Measurements from ENCODE around the gene ABAT. TPM values are rescaled to one million over a fixed set of nuclear protein-coding genes. Genes with fewer than 3 reads are reported as not detected.

The ABAT gene
- total RNA-seq, 4 donors from 2014 or later = 2.0 to 8.5 (median 5.9) TPM

DNA sequence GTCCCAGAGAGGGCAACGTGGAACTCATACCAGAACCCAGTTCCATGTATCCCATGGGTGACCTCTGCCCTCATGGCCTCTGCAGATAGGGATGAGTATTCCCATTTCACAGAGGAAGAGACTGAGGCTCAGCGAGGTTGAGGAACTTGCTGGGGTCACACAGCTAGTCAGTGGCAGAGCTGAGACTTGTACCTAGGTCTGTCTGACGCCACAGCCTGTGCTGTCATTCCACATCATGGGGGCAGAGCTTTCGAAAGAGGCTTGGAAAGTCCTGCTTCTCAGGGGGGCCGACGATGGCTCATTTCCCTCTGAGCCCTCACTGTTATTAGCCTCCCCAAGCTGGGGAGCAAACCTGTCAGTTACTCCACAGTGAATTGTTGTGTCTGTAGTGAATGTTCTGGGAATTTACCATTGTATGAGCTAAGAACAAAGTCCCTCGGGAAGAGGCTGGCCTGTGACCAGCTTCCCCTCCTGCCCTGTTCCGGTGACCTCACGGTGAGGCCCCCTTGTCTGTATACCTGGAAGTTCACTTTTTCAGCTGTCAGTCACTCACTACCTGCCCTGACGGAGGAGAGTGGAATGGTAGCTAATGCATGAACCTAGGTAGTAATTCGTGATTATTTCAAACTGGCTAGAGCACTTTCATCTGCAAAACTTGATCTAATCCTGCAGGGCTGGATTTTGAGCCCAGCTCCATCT is 44.0 kb upstream of the ABAT start:
- Histone ChIP-seq H3K36me3 (peaks cover 94% of the 10 kb centered on the region), H3K27me3 (no peaks in the 10 kb centered on the region), H3K27ac (no peak overlapping the region), H3K4me3 (no peak overlapping the region), H3K4me1 (no peaks in the 10 kb centered on the region), H3K9me3 (no peaks in the 10 kb centered on the region)
- WGBS = 81% methylated on average over 9 of the region's 11 CpGs
- no peak for DNase-seq (ENCODE audit: low spot score in 2 of 2)
- TF ChIP-seq CTCF (IDR thresholded peaks at IDR 0.05) (no peak), POLR2AphosphoS5 (IDR thresholded peaks at IDR 0.05) (no peak), EP300 (IDR thresholded peaks at IDR 0.05) (no peak), POLR2A (IDR thresholded peaks at IDR 0.05) (no peak)

DNA sequence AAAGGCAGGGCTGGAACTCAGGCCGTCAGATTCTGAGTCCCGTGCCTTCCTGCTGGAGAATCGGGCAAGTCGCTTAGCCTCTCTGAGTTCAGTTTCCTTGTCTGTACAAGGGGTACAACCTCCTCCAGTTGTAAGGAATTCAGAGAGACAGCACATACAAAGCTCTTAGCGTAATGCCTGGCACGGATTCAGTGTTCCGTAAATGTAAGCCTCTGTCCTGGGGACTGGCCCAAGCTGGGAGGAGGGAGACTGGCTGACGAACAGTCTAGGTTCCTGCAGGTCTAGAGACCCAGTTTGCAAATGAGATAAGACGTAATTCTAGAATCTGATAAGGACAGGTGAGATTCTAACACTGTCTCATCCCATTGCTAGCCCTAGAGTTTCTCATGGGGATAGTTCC is 43.0 kb upstream of the ABAT start:
- Histone ChIP-seq H3K27me3 (no peaks in the 10 kb centered on the region), H3K4me1 (no peaks in the 10 kb centered on the region), H3K4me3 (no peak overlapping the region), H3K9me3 (no peaks in the 10 kb centered on the region), H3K36me3 (peaks cover 94% of the 10 kb centered on the region), H3K27ac (no peak overlapping the region)
- WGBS = 86% methylated on average over 9 of the region's 9 CpGs
- TF ChIP-seq CTCF (IDR thresholded peaks at IDR 0.05) = no peak
- TF ChIP-seq EP300 (IDR thresholded peaks at IDR 0.05) = no peak
- TF ChIP-seq POLR2AphosphoS5 (IDR thresholded peaks at IDR 0.05) = no peak
- TF ChIP-seq POLR2A (IDR thresholded peaks at IDR 0.05) = no peak
- no peak for DNase-seq (ENCODE audit: low spot score in 2 of 2)

DNA sequence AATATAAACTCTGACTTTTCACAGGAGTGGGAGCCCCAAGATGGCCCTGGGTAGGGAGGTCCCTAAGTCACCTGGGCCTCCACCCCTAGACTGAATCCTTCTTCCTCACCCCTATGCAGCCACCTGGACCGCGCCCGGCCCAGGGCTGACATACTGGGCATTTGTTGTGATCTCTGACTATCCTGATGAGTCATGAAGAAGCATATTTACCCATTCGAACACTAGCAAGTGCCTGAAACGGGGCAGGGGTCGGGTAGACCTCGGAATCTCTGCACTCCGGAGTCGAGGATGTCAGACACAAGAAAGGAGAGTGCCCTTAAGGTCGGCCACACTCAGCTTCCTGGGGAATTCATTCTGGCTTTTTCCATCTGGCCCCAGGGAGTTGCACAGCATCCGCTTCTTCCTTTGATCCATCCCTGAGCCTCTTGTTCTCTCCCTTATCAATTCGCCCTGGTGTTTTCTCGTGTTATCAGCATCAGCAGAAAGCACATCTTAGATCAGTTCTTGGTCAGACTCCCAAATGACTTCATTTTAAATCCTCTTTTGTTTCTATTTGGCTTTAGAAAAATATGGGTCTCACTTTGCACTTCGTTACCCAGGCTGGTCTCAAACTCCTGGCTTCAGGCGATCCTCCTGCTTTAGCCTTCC is 42.5 kb upstream of the ABAT start:
- no peak for DNase-seq (ENCODE audit: low spot score in 2 of 2)
- TF ChIP-seq POLR2AphosphoS5 (IDR thresholded peaks at IDR 0.05) = no peak
- TF ChIP-seq POLR2A (IDR thresholded peaks at IDR 0.05) = no peak
- no peak for TF ChIP-seq CTCF (IDR thresholded peaks at IDR 0.05)
- TF ChIP-seq EP300 (IDR thresholded peaks at IDR 0.05) = no peak
- H3K9me3 ChIP-seq = no peaks in the 10 kb centered on the region
- 67% methylated on average over 15 of the region's 15 CpGs for WGBS
- peaks cover 95% of the 10 kb centered on the region for H3K36me3 ChIP-seq
- no peak overlapping the region for H3K4me3 ChIP-seq
- H3K4me1 ChIP-seq = no peaks in the 10 kb centered on the region
- no peak overlapping the region for H3K27ac ChIP-seq
- H3K27me3 ChIP-seq = no peaks in the 10 kb centered on the region

DNA sequence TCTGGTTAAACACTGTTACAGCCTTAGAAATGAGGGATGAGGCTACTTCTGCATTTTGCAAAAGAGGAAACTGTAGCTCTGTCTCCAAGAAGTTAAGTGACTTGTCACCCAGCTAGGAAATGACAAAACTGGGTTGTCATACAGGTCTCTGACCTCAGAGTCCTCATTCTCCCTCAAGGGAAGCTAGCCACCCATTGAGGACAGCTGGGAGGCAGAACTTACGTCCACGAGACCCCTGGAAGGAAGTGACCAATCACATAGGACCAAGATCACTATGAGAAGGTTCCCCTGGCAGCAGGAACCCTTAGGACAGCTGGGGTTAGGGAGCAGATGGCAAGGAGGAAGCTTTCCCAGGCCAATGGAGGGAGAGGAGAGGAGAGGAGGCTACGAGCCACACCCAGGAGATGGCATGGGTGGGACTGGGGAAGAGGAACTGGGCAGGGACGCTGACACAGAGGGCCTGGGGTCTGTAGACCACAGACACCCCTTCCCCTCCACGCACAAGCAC is 41.7 kb upstream of the ABAT start:
- no peak for TF ChIP-seq POLR2A (IDR thresholded peaks at IDR 0.05)
- no peak for TF ChIP-seq CTCF (IDR thresholded peaks at IDR 0.05)
- TF ChIP-seq POLR2AphosphoS5 (IDR thresholded peaks at IDR 0.05) = no peak
- no peak for TF ChIP-seq EP300 (IDR thresholded peaks at IDR 0.05)
- Histone ChIP-seq H3K27ac (peak overlapping the region; percentile 51), H3K9me3 (no peaks in the 10 kb centered on the region), H3K4me3 (no peak overlapping the region), H3K4me1 (no peaks in the 10 kb centered on the region), H3K36me3 (peaks cover 95% of the 10 kb centered on the region), H3K27me3 (no peaks in the 10 kb centered on the region)
- peak in 1 of 2 donors; percentile 65 for DNase-seq (ENCODE audit: low spot score in 2 of 2)
- WGBS = 74% methylated on average over 5 of the region's 5 CpGs

GRCh38 chr16:8634991-8635736 is 39.3 kb upstream of the ABAT start:
- peak in 1 of 2 donors; percentile 59 for DNase-seq (ENCODE audit: low spot score in 2 of 2)
- Histone ChIP-seq H3K36me3 (peaks cover 94% of the 10 kb centered on the region), H3K4me1 (no peaks in the 10 kb centered on the region), H3K4me3 (no peak overlapping the region), H3K27ac (no peak overlapping the region), H3K27me3 (no peaks in the 10 kb centered on the region), H3K9me3 (no peaks in the 10 kb centered on the region)
- WGBS = 82% methylated on average over 18 of the region's 18 CpGs
- TF ChIP-seq POLR2A (IDR thresholded peaks at IDR 0.05) = no peak
- TF ChIP-seq POLR2AphosphoS5 (IDR thresholded peaks at IDR 0.05) = no peak
